OCI-M2 (cell line): ENCODE results near the gene IAH1.

Experiments
- DNase-seq: peaks from one replicate; lab custom pipeline; 2025; ENCODE audit not compliant: unreplicated experiment; lab: John Stamatoyannopoulos, UW

The IAH1 gene

DNA sequence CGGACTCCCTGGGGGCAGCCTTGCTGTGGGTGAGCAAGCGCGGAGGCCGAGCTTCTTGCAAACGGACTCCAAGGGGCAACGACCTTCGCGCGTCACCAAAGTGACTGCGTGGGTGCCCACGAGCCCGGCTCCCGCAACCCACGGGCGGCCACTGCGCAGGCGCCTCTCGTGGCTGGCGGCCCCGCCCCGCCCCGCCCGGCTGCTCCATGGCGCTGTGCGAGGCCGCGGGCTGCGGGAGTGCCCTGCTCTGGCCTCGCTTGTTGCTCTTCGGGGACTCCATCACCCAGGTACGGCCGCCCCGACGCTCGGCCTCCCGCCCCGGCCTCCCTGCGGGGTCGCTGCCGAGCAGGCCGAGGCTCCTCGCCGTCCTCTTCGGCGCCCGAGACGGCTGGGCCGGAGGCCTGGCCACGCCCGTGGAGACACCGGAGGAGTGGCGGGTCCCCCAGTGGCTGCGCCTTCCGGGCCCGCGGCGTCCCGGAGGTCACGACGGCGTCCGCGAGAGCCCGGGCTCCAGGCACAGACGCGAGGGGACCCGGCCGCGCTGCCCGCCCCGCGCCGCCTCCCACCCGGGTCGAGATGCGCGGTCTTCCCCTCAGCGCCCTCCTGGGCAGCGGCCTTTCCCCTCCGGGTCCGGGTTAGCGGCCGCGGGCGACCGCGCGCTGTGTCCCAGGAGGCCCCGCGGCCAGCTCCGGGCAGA lies at the start of gene IAH1:
Gene IAH1 (plus strand): TSS at position 191 of the 697 bp plus-strand sequence. CDS start 16 bp downstream, at position 207.
- no peak for DNase-seq

- no peak for DNase-seq
Observed at GRCh38 chr2:9428965-9429577, 45.3 kb upstream of the IAH1 start.

- DNase-seq: no peak
Observed at GRCh38 chr2:9430316-9431293, 43.7 kb upstream of the IAH1 start.

DNA sequence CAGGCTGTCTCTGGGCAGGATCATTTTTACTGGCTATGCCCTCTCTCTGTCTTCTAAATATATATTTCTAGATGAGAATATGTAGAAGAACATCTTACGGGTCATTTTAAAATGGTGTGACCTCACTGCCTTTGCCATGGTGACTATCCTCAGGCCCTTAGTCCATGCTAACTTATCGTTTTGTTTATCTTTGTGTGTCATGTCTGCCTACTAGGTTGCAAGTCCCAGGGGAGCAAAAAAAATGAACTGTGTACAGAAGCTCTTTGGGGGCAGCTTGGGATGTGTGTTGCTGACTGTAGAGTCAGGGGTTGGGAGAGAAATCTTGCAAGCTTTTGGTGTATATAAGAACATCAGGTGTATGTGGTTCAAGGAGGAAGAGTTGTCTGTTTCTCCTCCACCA lies 39.9 kb upstream of the IAH1 start:
- no peak for DNase-seq

GRCh38 chr2:9439536-9439935 lies 34.8 kb upstream of the IAH1 start:
- DNase-seq: no peak

GRCh38 chr2:9440058-9440727 lies 34.2 kb upstream of the IAH1 start:
- no peak for DNase-seq

- DNase-seq: no peak
Observed at GRCh38 chr2:9441556-9441955, 32.8 kb upstream of the IAH1 start.

DNA sequence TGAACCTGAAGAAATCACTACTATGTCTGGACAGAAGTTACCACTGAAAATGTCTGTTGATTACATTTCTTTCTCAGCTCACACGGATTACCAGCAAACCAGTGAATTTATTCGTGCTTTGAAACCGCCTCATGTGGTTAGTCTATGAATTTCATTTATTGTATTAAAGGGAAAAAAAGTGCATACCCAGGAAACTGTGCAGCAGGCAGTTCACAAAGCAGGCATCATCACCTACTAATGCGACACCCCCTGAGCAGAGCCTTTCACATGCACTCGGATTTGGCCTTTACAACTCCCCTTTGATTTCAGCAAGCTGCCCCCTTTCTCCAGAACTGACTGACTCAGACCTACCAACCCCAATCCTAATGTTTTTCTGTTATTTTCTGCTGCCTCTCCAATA lies 30.8 kb upstream of the IAH1 start:
- no peak for DNase-seq

DNA sequence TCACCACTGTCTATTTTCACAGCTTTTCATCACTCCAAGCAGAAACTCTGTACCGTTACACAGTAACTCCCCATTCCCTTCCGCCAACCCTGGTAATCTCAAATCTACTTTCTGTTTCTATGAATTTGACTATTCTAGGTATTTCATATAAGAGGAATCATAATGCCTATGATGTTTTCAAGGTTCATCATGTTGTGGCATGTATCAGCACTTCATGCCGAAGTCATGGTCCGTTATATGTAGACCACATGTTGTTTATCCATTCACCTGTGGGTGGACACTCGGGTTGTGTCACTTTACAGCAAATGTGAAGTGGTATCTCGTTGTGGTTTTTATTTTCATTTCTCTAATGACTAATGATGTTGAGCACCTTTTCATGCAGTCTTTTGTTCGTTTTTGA lies 29.3 kb upstream of the IAH1 start:
- no peak for DNase-seq

GRCh38 chr2:9451231-9451630 lies 23.1 kb upstream of the IAH1 start:
- no peak for DNase-seq

DNA sequence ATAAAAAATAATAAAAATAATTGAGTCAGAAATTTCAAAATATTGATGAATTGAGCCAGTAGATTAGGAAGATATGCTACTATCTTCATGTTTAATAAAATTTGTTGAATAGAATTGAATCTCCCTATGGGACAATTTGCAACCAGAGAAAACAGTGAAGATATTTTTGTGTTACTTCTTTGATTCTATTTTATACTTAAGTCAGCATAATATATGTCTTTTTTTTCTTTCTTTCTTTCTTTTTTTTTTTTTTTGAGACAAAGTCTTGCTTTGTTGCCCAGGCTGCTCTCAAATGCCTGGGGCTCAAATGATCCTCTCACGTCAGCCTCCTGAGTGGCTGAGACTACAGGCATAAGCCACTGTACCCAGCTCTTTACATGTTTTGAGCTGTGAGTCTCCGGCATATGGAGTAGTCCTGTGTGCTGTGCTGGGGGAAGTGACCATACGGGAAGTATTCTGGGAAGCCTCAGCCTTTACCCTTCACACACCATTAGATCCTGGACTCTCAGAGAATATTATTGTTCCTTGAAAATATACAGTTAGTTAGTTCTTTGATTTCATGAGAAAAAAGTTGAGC lies 13.8 kb upstream of the IAH1 start:
- DNase-seq: no peak

GRCh38 chr2:9461079-9461478 lies 13.3 kb upstream of the IAH1 start:
- no peak for DNase-seq

DNA sequence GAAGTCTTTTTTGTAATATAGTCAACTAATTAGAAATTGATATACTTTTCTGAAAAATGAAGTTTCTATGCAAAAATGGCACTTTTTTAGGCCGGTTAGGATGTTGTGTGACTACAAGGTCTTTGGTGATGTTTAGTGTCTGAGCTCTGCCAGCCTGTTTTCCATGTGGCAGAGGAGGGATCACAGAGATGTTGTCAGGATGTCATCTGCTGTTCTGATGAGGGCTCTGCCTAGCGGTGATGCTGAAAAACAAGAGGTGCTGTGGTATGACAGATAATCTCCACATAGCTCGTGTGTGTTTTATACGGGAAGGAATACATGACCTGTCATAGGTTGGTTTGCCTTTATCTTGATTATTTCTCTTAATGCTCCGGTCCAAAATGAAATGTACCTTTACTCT lies 12.0 kb upstream of the IAH1 start:
- no peak for DNase-seq

DNA sequence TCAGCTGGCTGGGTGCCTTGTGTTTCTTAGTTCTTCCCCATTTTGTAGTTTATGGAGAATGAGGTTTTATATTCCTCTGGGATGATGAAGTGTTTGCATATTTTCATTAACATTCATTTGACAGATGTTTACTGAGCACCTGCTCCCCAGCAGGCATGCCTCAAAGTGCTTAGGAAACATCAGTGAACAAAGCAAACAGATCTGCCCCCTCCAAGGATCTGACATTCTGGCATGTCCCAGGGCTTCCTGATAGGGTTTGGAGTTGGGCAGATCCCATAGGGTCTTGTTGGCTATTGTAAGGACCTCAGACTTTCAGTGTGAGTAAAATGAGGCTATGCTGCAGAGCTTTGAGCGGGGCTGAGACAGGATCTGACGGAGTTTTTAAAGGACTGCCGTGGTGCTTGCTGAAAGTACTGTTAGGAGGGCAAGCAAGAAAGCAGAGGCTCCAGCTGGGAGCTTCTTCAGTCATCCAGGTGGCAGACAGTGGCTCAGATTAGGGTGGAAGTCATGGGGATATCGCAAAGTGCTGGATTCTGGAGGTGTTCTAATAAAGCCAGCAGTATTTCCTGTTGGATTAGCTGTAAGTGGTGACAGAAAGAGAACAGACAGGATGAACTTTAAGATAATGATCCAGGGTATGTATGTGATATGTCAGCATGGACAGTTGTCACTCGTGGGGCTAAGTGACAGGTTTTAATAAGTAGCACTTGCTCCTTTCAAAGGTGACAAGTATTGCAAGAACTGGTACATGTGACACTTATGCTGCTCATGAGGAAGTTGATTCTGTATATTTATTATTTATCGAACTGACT lies 11.3 kb upstream of the IAH1 start:
- DNase-seq: no peak

DNA sequence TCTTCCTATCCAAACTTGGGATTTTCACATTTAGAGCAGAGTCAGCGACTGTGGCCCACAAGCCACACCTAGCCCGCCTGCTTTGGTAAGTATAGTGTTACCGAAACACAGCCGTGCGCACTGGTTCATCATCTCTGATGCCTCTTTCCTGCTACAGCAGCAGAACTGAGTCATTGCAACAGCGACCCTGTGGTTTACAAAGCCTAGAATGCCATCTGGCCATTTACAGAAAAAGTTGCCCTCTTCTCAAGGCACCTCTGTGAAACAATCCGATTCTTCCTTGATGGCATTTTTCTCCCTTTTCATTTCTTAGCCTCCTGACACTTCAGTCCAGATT lies 10.7 kb upstream of the IAH1 start:
- DNase-seq: no peak

DNA sequence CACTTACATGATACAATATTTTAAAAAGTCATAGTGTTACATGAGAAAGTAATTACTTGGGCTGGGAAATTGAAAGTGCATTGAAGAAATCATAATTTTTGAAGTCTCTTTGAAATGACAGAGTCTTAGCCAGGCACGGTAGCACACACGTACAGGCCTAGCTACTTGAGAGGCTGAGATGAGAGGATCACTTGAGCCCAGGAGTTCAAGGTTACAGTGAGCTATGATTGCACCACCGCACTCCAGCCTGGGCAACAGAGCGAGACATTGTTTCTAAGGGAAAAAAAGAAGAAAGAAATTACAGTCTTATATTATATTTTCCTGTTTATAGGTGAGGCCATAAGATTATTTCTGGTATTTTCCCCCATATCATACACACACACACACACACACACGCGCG lies 9.2 kb upstream of the IAH1 start:
- no peak for DNase-seq

DNA sequence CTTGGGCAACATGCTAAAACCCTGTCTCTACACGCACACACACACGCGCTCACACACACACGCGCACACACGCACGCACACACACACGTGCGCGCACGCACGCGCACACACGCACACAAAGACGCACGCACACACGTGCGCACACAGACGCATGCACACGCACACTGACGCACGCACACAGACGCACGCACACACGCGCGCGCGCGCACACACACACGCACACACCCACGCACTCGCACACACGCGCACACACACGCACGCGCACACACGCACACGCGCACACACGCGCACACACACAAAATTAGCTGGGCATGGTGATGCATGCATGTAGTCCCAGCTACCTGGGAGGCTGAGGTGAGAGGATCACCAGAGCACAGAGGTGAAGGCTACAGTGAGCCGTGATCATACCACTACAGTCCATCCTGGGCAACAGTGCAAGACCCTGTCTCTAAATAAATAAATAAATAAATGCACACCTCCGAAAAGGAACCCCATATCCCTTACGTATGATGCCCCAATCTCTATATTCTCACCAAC lies 8.1 kb upstream of the IAH1 start:
- DNase-seq: no peak

GRCh38 chr2:9467687-9468086 lies 6.7 kb upstream of the IAH1 start:
- no peak for DNase-seq

DNA sequence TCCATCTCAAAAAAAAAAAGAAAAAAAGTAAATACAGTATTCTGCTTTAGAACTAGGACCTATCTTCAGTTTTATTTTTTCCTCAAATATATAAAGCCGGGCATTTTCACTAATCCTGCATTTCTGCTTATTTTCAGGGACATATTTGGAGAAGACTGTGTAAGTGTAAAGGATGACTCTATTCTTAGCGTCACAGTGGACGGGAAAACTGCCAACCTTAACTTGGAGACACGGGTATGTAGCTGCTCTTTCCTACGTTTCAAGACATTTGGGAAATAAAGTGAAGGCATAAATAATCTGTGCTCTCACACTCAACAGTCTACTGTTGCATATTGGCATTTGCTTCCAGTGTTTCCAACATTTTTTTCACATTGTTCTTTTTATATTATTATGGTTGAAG lies 3.1 kb upstream of the IAH1 start:
- no peak for DNase-seq

- DNase-seq: no peak
Observed at GRCh38 chr2:9472511-9472910, 1.8 kb upstream of the IAH1 start.
